ENCODE data around the gene TMEM130. TPM values are rescaled to one million over a fixed set of nuclear protein-coding genes. Genes with fewer than 3 reads are reported as not detected.

Gene TMEM130
- total RNA-seq, 1 experiment from 2014 or later: 2.1 TPM

DNA sequence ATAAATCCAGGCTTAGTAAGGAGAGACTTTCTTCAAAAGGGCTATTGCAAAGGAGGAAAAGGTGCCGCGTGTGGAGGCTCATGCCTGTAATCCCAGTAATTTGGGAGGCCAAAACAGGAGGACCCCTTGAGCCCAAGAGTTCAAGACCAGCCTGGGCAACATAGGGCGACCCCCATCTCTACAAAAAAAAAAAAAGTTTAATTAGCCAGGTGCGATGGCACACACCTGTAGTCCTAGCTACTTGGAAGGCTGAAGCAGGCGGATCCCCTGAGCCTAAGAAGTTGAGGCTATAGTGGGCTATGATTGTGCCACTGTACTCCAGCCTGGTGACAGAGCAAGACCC lies 32.2 kb downstream of the TMEM130 start:
- H3K36me3 ChIP-seq (ENCODE audit: low read depth): no peaks in the 10 kb centered on the region
- no peaks in the 10 kb centered on the region for H3K9me2 ChIP-seq (ENCODE audit: insufficient read depth)
- intact Hi-C loops (cut with micrococcal nuclease; ENCODE audit: unreplicated experiment): loop anchor here (1.0 to 2.0 kb wide), 3 partner anchors 82 to 404 kb away; no protein-coding TSS in a partner anchor
- no TSS peak for BruUV-seq (replicated peaks)
- H3F3A ChIP-seq (ENCODE audit: insufficient read depth, low read depth): 0 out of 2 replicates have a peak, but pooled peaks cover 3% of the 10 kb centered on the region
- no peaks in the 10 kb centered on the region for H3K4me1 ChIP-seq (replicated peaks; ENCODE audit: insufficient read depth)
- H2AFZ ChIP-seq: no peak overlapping the region
- no peak overlapping the region for H3K4me2 ChIP-seq
- H3K9me3 ChIP-seq (ENCODE audit: insufficient read depth, low read depth): no peaks in the 10 kb centered on the region
- no peak overlapping the region for H3K27ac ChIP-seq
- H4K20me1 ChIP-seq (ENCODE audit: insufficient read depth): no peaks in the 10 kb centered on the region
- no peak for TF ChIP-seq EZH2 (IDR thresholded peaks at IDR 0.05; ENCODE audit: low read depth)
- TF ChIP-seq, protein P1, sequence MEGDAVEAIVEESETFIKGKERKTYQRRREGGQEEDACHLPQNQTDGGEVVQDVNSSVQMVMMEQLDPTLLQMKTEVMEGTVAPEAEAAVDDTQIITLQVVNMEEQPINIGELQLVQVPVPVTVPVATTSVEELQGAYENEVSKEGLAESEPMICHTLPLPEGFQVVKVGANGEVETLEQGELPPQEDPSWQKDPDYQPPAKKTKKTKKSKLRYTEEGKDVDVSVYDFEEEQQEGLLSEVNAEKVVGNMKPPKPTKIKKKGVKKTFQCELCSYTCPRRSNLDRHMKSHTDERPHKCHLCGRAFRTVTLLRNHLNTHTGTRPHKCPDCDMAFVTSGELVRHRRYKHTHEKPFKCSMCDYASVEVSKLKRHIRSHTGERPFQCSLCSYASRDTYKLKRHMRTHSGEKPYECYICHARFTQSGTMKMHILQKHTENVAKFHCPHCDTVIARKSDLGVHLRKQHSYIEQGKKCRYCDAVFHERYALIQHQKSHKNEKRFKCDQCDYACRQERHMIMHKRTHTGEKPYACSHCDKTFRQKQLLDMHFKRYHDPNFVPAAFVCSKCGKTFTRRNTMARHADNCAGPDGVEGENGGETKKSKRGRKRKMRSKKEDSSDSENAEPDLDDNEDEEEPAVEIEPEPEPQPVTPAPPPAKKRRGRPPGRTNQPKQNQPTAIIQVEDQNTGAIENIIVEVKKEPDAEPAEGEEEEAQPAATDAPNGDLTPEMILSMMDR (conservative IDR thresholded peaks at IDR 0.05): no peak
- CTCF ChIA-PET: interaction anchor here (0.6 to 1.6 kb wide), 3 partner anchors 35 to 417 kb away, joined by 3 to 6 read pairs (median 3); no protein-coding TSS in a partner anchor
- H3K4me3 ChIP-seq: no peak overlapping the region
- no peaks in the 10 kb centered on the region for H3K27me3 ChIP-seq (ENCODE audit: insufficient read depth, low read depth)
- no peak for DNase-seq
- no peaks in the 10 kb centered on the region for H3K79me2 ChIP-seq (ENCODE audit: low read depth)
- POLR2A ChIA-PET (ENCODE audit: unreplicated experiment): interaction anchor here (0.7 kb wide), 1 partner anchor 154 kb away, joined by 13 read pairs; no protein-coding TSS in a partner anchor

DNA sequence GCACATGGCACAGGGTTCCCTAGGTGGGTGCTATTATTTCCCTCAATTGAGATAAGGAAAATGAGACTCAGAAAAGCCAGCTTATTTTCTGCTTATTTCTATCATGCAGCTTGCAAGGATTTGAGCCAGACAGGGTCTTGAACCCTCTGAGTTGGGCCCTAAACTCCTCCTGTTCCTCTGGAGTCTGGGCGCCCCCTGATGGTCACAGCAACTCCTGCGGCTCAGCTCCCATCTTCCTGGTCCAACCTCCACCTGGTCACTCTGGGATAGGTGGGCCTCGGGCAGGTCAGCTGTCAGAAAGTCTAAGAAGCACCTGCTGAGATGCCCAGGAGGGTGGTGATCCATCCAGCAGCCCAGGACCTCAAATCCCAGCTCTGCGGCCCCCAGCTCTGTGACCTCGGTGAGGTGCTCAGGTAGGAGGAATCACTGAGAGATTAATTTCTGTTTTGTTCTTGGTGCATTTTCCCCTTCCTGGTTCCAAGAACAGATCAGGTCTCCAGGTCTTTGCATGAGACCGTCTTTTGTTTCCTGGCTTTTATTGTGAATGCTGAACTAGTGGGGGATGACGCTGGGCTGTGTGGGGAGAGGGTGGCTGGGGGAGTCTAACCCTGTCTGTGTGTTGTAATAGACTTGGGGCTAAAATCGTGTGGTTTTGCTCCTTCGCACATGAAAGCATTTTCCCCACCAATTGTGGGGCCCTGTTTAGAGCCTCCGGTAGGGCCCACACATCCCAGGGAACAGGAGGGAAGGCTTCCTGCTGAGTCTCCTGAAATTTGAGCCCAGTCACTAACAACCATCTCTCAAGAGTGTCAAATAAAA lies 32.8 kb downstream of the TMEM130 start:
- Histone ChIP-seq H3K79me2 (ENCODE audit: low read depth) (no peaks in the 10 kb centered on the region), H3K9me3 (ENCODE audit: insufficient read depth, low read depth) (no peaks in the 10 kb centered on the region), H3K4me2 (no peak overlapping the region; the same call in 1 of the 2 replicates), H3K4me1 (replicated peaks; ENCODE audit: insufficient read depth) (no peaks in the 10 kb centered on the region), H2AFZ (no peak overlapping the region), H3K4me3 (no peak overlapping the region), H3K36me3 (ENCODE audit: low read depth) (no peaks in the 10 kb centered on the region), H4K20me1 (ENCODE audit: insufficient read depth) (no peaks in the 10 kb centered on the region), H3F3A (ENCODE audit: insufficient read depth, low read depth) (0 out of 2 replicates have a peak, but pooled peaks cover 3% of the 10 kb centered on the region), H3K27ac (no peak overlapping the region), H3K9me2 (ENCODE audit: insufficient read depth) (no peaks in the 10 kb centered on the region), H3K27me3 (ENCODE audit: insufficient read depth, low read depth) (no peaks in the 10 kb centered on the region)
- intact Hi-C loops (cut with micrococcal nuclease; ENCODE audit: unreplicated experiment): loop anchor here (1.0 to 2.0 kb wide), 3 partner anchors 82 to 404 kb away; no protein-coding TSS in a partner anchor
- TF ChIP-seq, protein P1 (conservative IDR thresholded peaks at IDR 0.05): peak; percentile 84
- no peak for TF ChIP-seq EZH2 (IDR thresholded peaks at IDR 0.05; ENCODE audit: low read depth)
- DNase-seq: peak in 1 of 2 experiments; percentile 67
- BruUV-seq (replicated peaks): no TSS peak
- CTCF ChIA-PET: interaction anchor here (0.5 to 1.6 kb wide), 7 partner anchors 36 to 425 kb away, joined by 3 to 15 read pairs (median 5); no protein-coding TSS in a partner anchor
- POLR2A ChIA-PET (ENCODE audit: unreplicated experiment): interaction anchor here (0.7 kb wide), 1 partner anchor 155 kb away, joined by 13 read pairs; no protein-coding TSS in a partner anchor

DNA sequence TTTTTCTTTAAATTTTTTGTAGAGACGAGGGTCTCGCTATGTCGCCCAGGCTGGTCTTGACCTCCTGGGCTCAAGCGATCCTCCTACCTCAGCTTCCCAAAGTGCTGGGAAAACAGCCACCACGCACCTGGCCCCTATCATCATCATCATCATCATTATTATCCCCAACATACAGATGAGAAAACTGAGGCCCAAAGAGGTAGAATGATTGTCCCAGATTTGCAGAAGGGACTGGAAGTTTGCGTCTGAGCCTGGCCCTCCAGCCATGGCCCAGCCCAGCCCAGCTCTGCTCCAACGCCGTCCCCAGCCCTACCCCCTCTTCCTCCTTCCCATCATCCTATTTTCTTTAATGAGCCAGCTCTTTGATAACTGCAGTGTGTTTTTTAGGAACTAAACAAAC lies 34.9 kb downstream of the TMEM130 start:
- POLR2A ChIA-PET (ENCODE audit: unreplicated experiment): no interaction called here
- TF ChIP-seq EZH2 (IDR thresholded peaks at IDR 0.05; ENCODE audit: low read depth): no peak
- TF ChIP-seq, protein P1 (conservative IDR thresholded peaks at IDR 0.05): no peak

More for the DNA sequence above, 34.9 kb downstream of the TMEM130 start:
- no peaks in the 10 kb centered on the region for H4K20me1 ChIP-seq (ENCODE audit: insufficient read depth)
- 0 out of 2 replicates have a peak, but pooled peaks cover 3% of the 10 kb centered on the region for H3F3A ChIP-seq (ENCODE audit: insufficient read depth, low read depth)
- no peaks in the 10 kb centered on the region for H3K79me2 ChIP-seq (ENCODE audit: low read depth)
- DNase-seq: no peak
- H3K27me3 ChIP-seq (ENCODE audit: insufficient read depth, low read depth): no peaks in the 10 kb centered on the region
- BruUV-seq (replicated peaks): no TSS peak
- H2AFZ ChIP-seq: no peak overlapping the region
- no peak overlapping the region for H3K4me3 ChIP-seq
- H3K36me3 ChIP-seq (ENCODE audit: low read depth): no peaks in the 10 kb centered on the region
- intact Hi-C loops (cut with micrococcal nuclease; ENCODE audit: unreplicated experiment): no loop called here
- CTCF ChIA-PET: no interaction called here
- H3K9me3 ChIP-seq (ENCODE audit: insufficient read depth, low read depth): no peaks in the 10 kb centered on the region
- H3K4me1 ChIP-seq (replicated peaks; ENCODE audit: insufficient read depth): no peaks in the 10 kb centered on the region
- H3K9me2 ChIP-seq (ENCODE audit: insufficient read depth): no peaks in the 10 kb centered on the region
- H3K27ac ChIP-seq: no peak overlapping the region
- no peak overlapping the region for H3K4me2 ChIP-seq
